Osteoblast (primary cell): ENCODE data around the gene INPP4B. TPM values are rescaled to one million over a fixed set of nuclear protein-coding genes. Genes with fewer than 3 reads are reported as not detected.

Experiments
- DNase-seq: peaks from one replicate; pipeline ENCODE4 v3.0.0; 2011; ENCODE audit warnings: low spot score, mixed read lengths; ENCODE audit not compliant: insufficient read length; ENCODE audit errors: missing footprints
- H2AFZ ChIP-seq: 2 replicates; pipeline ENCODE4 v1.6.0; 2011; ENCODE audit warnings: mild to moderate bottlenecking, low read length
- H3K27ac ChIP-seq: 2 replicates; pipeline ENCODE4 v1.5.1; 2011; ENCODE audit warnings: mild to moderate bottlenecking, low read depth, low read length, moderate library complexity
- H3K27me3 ChIP-seq: 2 replicates; pipeline ENCODE4 v1.6.0; 2012; ENCODE audit warnings: mild to moderate bottlenecking, control low read depth, inconsistent platforms, low read length, moderate library complexity; ENCODE audit not compliant: insufficient read depth
- H3K36me3 ChIP-seq: 2 replicates; pipeline ENCODE4 v1.5.1; 2011; ENCODE audit warnings: mild to moderate bottlenecking, low read length, control low read depth, moderate library complexity; ENCODE audit not compliant: insufficient read depth
- H3K4me1 ChIP-seq: 2 replicates; pipeline ENCODE4 v1.5.1; 2011; ENCODE audit warnings: mild to moderate bottlenecking, low read length, control low read depth, moderate library complexity; ENCODE audit not compliant: insufficient read depth
- H3K4me2 ChIP-seq: 2 replicates; pipeline ENCODE4 v1.6.0; 2011; ENCODE audit warnings: mild to moderate bottlenecking, low read length; ENCODE audit not compliant: insufficient read depth
- H3K4me3 ChIP-seq: fragments of 200-600 bp; sonication (generic); 3 replicates; pipeline ENCODE4 v1.5.1; 2012; ENCODE audit warnings: mild to moderate bottlenecking, low read length, inconsistent platforms; ENCODE audit not compliant: insufficient read depth
- H3K79me2 ChIP-seq: 2 replicates; pipeline ENCODE4 v1.6.0; 2012; ENCODE audit warnings: mild to moderate bottlenecking, low read length, control low read depth, inconsistent platforms; ENCODE audit not compliant: insufficient read depth
- H3K9me3 ChIP-seq: 2 replicates; pipeline ENCODE4 v1.5.1; 2011; ENCODE audit warnings: low read depth, low read length, control low read depth
- H4K20me1 ChIP-seq: 2 replicates; pipeline ENCODE4 v1.6.0; 2012; ENCODE audit warnings: mild to moderate bottlenecking, low read length, control low read depth; ENCODE audit not compliant: insufficient read depth
- CTCF ChIP-seq: IDR thresholded peaks from 2 replicates; pipeline ENCODE4 v1.5.1; 2011; ENCODE audit warnings: mild to moderate bottlenecking, low read depth, low read length, moderate library complexity; ENCODE audit errors: extremely low read depth
- total RNA-seq: library from RNA; depleted of rRNA; stranded (reverse); fragments of >200 nt; gene quantifications from 2 replicates; pipeline ENCODE4 v1.2.3, GENCODE V29; 2012

The INPP4B gene
- total RNA-seq, 1 donor: 11.6 TPM

- H3K27me3 ChIP-seq: no peaks in the 10 kb centered on the region
Measured at GRCh38 chr4:142818031-142818430, 28.1 kb downstream of the INPP4B start.

GRCh38 chr4:142817442-142817841, 28.7 kb downstream of the INPP4B start:
- Histone ChIP-seq H4K20me1 (no peaks in the 10 kb centered on the region), H2AFZ (no peak overlapping the region), H3K4me2 (peak overlapping the region; percentile 82), H3K4me1 (peaks cover 37% of the 10 kb centered on the region), H3K27ac (peak overlapping the region; percentile 89), H3K9me3 (no peaks in the 10 kb centered on the region), H3K79me2 (no peaks in the 10 kb centered on the region), H3K36me3 (no peaks in the 10 kb centered on the region), H3K27me3 (no peaks in the 10 kb centered on the region), H3K4me3 (peak overlapping the region; percentile 46)
- TF ChIP-seq CTCF: no peak
- DNase-seq: no peak

More at GRCh38 chr4:142818031-142818430, 28.1 kb downstream of the INPP4B start:
- Histone ChIP-seq H3K4me2 (peak overlapping the region; percentile 82), H2AFZ (no peak overlapping the region), H3K9me3 (no peaks in the 10 kb centered on the region), H3K4me1 (peaks cover 37% of the 10 kb centered on the region), H3K36me3 (no peaks in the 10 kb centered on the region), H4K20me1 (no peaks in the 10 kb centered on the region), H3K4me3 (peak overlapping the region; percentile 46), H3K79me2 (no peaks in the 10 kb centered on the region), H3K27ac (peak overlapping the region; percentile 89)
- TF ChIP-seq CTCF: no peak
- no peak for DNase-seq

GRCh38 chr4:142815834-142816233, 30.3 kb downstream of the INPP4B start:
- no peaks in the 10 kb centered on the region for H3K36me3 ChIP-seq
- no peak overlapping the region for H3K4me2 ChIP-seq

GRCh38 chr4:142813388-142813787, 32.7 kb downstream of the INPP4B start:
- no peak for TF ChIP-seq CTCF

More at GRCh38 chr4:142815834-142816233, 30.3 kb downstream of the INPP4B start:
- peak; percentile 53 for DNase-seq
- H4K20me1 ChIP-seq: no peaks in the 10 kb centered on the region
- no peak overlapping the region for H2AFZ ChIP-seq
- H3K4me1 ChIP-seq: peaks cover 37% of the 10 kb centered on the region
- no peaks in the 10 kb centered on the region for H3K27me3 ChIP-seq
- peak overlapping the region; percentile 33 for H3K27ac ChIP-seq
- H3K4me3 ChIP-seq: no peak overlapping the region
- TF ChIP-seq CTCF: no peak
- H3K79me2 ChIP-seq: no peaks in the 10 kb centered on the region
- no peaks in the 10 kb centered on the region for H3K9me3 ChIP-seq

More at GRCh38 chr4:142813388-142813787, 32.7 kb downstream of the INPP4B start:
- Histone ChIP-seq H3K27me3 (no peaks in the 10 kb centered on the region), H3K4me1 (peaks cover 30% of the 10 kb centered on the region), H3K79me2 (no peaks in the 10 kb centered on the region), H3K9me3 (no peaks in the 10 kb centered on the region), H2AFZ (no peak overlapping the region), H3K4me2 (no peak overlapping the region), H3K4me3 (no peak overlapping the region), H3K27ac (no peak overlapping the region), H3K36me3 (no peaks in the 10 kb centered on the region), H4K20me1 (no peaks in the 10 kb centered on the region)
- no peak for DNase-seq
